Measurements from ENCODE around the gene AOAH. TPM values are rescaled to one million over a fixed set of nuclear protein-coding genes. Genes with fewer than 3 reads are reported as not detected.

The AOAH gene
- total RNA-seq, 4 donors from 2014 or later = 0.17 to 1.8 (median 1.6) TPM

- Histone ChIP-seq H3K27me3 (no peaks in the 10 kb centered on the region), H3K36me3 (no peaks in the 10 kb centered on the region), H3K27ac (no peak overlapping the region), H3K9me3 (no peaks in the 10 kb centered on the region), H3K4me3 (no peak overlapping the region), H3K4me1 (no peaks in the 10 kb centered on the region)
- intact Hi-C loops (cut with DNase I; ENCODE audit: low total_unique reads) = no loop called here
- DNase-seq (no peak), ATAC-seq (no peak)
- in situ Hi-C loops (cut with MboI; ENCODE audit: low sequenced_read_pairs in 4 of 4) = no loop called here
- TF ChIP-seq POLR2A (IDR thresholded peaks at IDR 0.05) (no peak), CTCF (IDR thresholded peaks at IDR 0.05 in 4 of 5, conservative IDR thresholded peaks at IDR 0.05 in 1 of 5) (no peak)
These were observed 55.5 kb downstream of the AOAH start for GRCh38 chr7:36668750-36669149.

GRCh38 chr7:36668080-36668479 lies 56.2 kb downstream of the AOAH start:
- in situ Hi-C loops (cut with MboI; ENCODE audit: low sequenced_read_pairs in 4 of 4) = no loop called here
- no peak for TF ChIP-seq POLR2A (IDR thresholded peaks at IDR 0.05)
- no peak for TF ChIP-seq CTCF (IDR thresholded peaks at IDR 0.05 in 4 of 5, conservative IDR thresholded peaks at IDR 0.05 in 1 of 5)
- H3K27me3 ChIP-seq = no peaks in the 10 kb centered on the region
- ATAC-seq (no peak), DNase-seq (no peak)
- H3K27ac ChIP-seq = no peak overlapping the region
- no peaks in the 10 kb centered on the region for H3K36me3 ChIP-seq
- no peak overlapping the region for H3K4me3 ChIP-seq
- no peaks in the 10 kb centered on the region for H3K4me1 ChIP-seq
- intact Hi-C loops (cut with DNase I; ENCODE audit: low total_unique reads) = no loop called here
- no peaks in the 10 kb centered on the region for H3K9me3 ChIP-seq

- Histone ChIP-seq H3K4me3 (no peak overlapping the region), H3K27ac (no peak overlapping the region), H3K9me3 (no peaks in the 10 kb centered on the region), H3K27me3 (no peaks in the 10 kb centered on the region), H3K36me3 (no peaks in the 10 kb centered on the region), H3K4me1 (no peaks in the 10 kb centered on the region)
- DNase-seq = no peak
- TF ChIP-seq CTCF (IDR thresholded peaks at IDR 0.05 in 4 of 5, conservative IDR thresholded peaks at IDR 0.05 in 1 of 5) (no peak), POLR2A (IDR thresholded peaks at IDR 0.05) (no peak)
- intact Hi-C loops (cut with DNase I; ENCODE audit: low total_unique reads) = no loop called here
- in situ Hi-C loops (cut with MboI; ENCODE audit: low sequenced_read_pairs in 4 of 4) = no loop called here
- no peak for ATAC-seq
These were observed 57.1 kb downstream of the AOAH start for GRCh38 chr7:36667007-36667745.

- intact Hi-C loops (cut with DNase I; ENCODE audit: low total_unique reads) = no loop called here
- no peak for DNase-seq
These were observed 60.8 kb downstream of the AOAH start for GRCh38 chr7:36663481-36663880.

More at GRCh38 chr7:36663481-36663880, 60.8 kb downstream of the AOAH start:
- in situ Hi-C loops (cut with MboI; ENCODE audit: low sequenced_read_pairs in 4 of 4) = no loop called here
- Histone ChIP-seq H3K36me3 (no peaks in the 10 kb centered on the region), H3K4me3 (no peak overlapping the region), H3K27ac (no peak overlapping the region), H3K27me3 (no peaks in the 10 kb centered on the region), H3K9me3 (no peaks in the 10 kb centered on the region), H3K4me1 (no peaks in the 10 kb centered on the region)
- no peak for ATAC-seq
- TF ChIP-seq POLR2A (IDR thresholded peaks at IDR 0.05) (no peak), CTCF (IDR thresholded peaks at IDR 0.05 in 4 of 5, conservative IDR thresholded peaks at IDR 0.05 in 1 of 5) (no peak)
